HG02678 (cell line): ENCODE data around the gene GRID1.

Source experiments
- ATAC-seq: cut with Tn5 transposase; IDR thresholded peaks from one replicate; pipeline ENCODE4 v1.9.1; 2021; ENCODE audit warnings: mild to moderate bottlenecking, moderate library complexity; ENCODE audit not compliant: unreplicated experiment

Gene GRID1

GRCh38 chr10:86282664-86283465 is 83.7 kb downstream of the GRID1 start:
- ATAC-seq: no peak

- no peak for ATAC-seq
Observed at GRCh38 chr10:86281396-86281795, 85.2 kb downstream of the GRID1 start.

- ATAC-seq: no peak
Observed at GRCh38 chr10:86269332-86269731, 97.3 kb downstream of the GRID1 start.

- no peak for ATAC-seq
Observed at GRCh38 chr10:86267286-86268195, 99.1 kb downstream of the GRID1 start.

GRCh38 chr10:86266446-86267242 is 100.0 kb downstream of the GRID1 start:
- no peak for ATAC-seq

GRCh38 chr10:86265895-86266259 is 100.7 kb downstream of the GRID1 start:
- ATAC-seq: no peak

GRCh38 chr10:86265236-86265894 is 101.2 kb downstream of the GRID1 start:
- ATAC-seq: no peak

- ATAC-seq: no peak
Observed at GRCh38 chr10:86264481-86265231, 101.9 kb downstream of the GRID1 start.

- no peak for ATAC-seq
Observed at GRCh38 chr10:86263907-86264306, 102.7 kb downstream of the GRID1 start.

- ATAC-seq: no peak
Observed at GRCh38 chr10:86263209-86263608, 103.4 kb downstream of the GRID1 start.

- ATAC-seq: no peak
Observed at GRCh38 chr10:86262688-86263181, 103.9 kb downstream of the GRID1 start.

GRCh38 chr10:86261941-86262687 is 104.5 kb downstream of the GRID1 start:
- ATAC-seq: no peak

- ATAC-seq: no peak
Observed at GRCh38 chr10:86261470-86261869, 105.1 kb downstream of the GRID1 start.

GRCh38 chr10:86260564-86260963 is 106.0 kb downstream of the GRID1 start:
- no peak for ATAC-seq

- ATAC-seq: no peak
Observed at GRCh38 chr10:86259901-86260562, 106.6 kb downstream of the GRID1 start.

- no peak for ATAC-seq
Observed at GRCh38 chr10:86258941-86259340, 107.7 kb downstream of the GRID1 start.

- no peak for ATAC-seq
Observed at GRCh38 chr10:86258499-86258898, 108.1 kb downstream of the GRID1 start.

GRCh38 chr10:86257683-86258082 is 108.9 kb downstream of the GRID1 start:
- no peak for ATAC-seq
